Measurements from ENCODE around the gene CROCC2. TPM values are rescaled to one million over a fixed set of nuclear protein-coding genes. Genes with fewer than 3 reads are reported as not detected.

CROCC2 gene
- total RNA-seq, 1 experiment from 2014 or later: not detected

GRCh38 chr2:240929364-240930095 lies 23.4 kb downstream of the CROCC2 start:
- Histone ChIP-seq H3K36me3 (ENCODE audit: control insufficient read depth in 1 of 2, insufficient read depth in 2 of 2, low read length in 2 of 2) (no peaks in the 10 kb centered on the region), H3K9me3 (ENCODE audit: control insufficient read depth in 1 of 2, insufficient read depth in 1 of 2, low read depth in 1 of 2, low read length in 2 of 2) (no peaks in the 10 kb centered on the region), H3K27me3 (ENCODE audit: insufficient read depth, low read length) (no peaks in the 10 kb centered on the region), H3K79me2 (ENCODE audit: insufficient read depth, low read length) (no peaks in the 10 kb centered on the region), H4K20me1 (ENCODE audit: insufficient read depth) (no peaks in the 10 kb centered on the region), H3K9me2 (ENCODE audit: insufficient read depth) (no peaks in the 10 kb centered on the region), H3K4me2 (ENCODE audit: low read length) (no peak overlapping the region), H3K27ac (ENCODE audit: low read depth, low read length) (no peak overlapping the region), H3K4me3 (replicated peaks in 1 of 2; ENCODE audit: low read depth in 1 of 2, low read length in 2 of 2) (no peak overlapping the region), H2AFZ (ENCODE audit: low read depth, low read length, poor library complexity, severe bottlenecking) (no peak overlapping the region), H3K4me1 (ENCODE audit: control insufficient read depth in 1 of 2, insufficient read depth in 2 of 2, low read length in 2 of 2) (no peaks in the 10 kb centered on the region), H3K9ac (ENCODE audit: low read length) (no peak overlapping the region)
- ATAC-seq (no peak), DNase-seq (ENCODE audit: low read depth, low spot score) (no peak)
- no peak for TF ChIP-seq JUND (IDR thresholded peaks at IDR 0.05)
- no peak for TF ChIP-seq EGR1 (IDR thresholded peaks at IDR 0.05; ENCODE audit: low read depth)
- TF ChIP-seq ZFX (IDR thresholded peaks at IDR 0.05): no peak
- no peak for TF ChIP-seq REST (IDR thresholded peaks at IDR 0.05; ENCODE audit: low read depth)
- TF ChIP-seq SRF (IDR thresholded peaks at IDR 0.05; ENCODE audit: low read depth): no peak
- TF ChIP-seq CBX3 (IDR thresholded peaks at IDR 0.05; ENCODE audit: low read depth): no peak
- TF ChIP-seq SIN3A (IDR thresholded peaks at IDR 0.05; ENCODE audit: low read depth): no peak
- TF ChIP-seq CTCF (IDR thresholded peaks at IDR 0.05 in 2 of 3, conservative IDR thresholded peaks at IDR 0.05 in 1 of 3; ENCODE audit: borderline replicate concordance in 1 of 3, insufficient read depth in 1 of 3, low read depth in 2 of 3, low read length in 2 of 3): no peak
- no peak for TF ChIP-seq ZBTB33 (IDR thresholded peaks at IDR 0.05; ENCODE audit: extremely low read depth, insufficient replicate concordance, low read length)
- no peak for TF ChIP-seq CEBPB (IDR thresholded peaks at IDR 0.05; ENCODE audit: low read depth)
- TF ChIP-seq SP1 (IDR thresholded peaks at IDR 0.05; ENCODE audit: low read depth): no peak
- TF ChIP-seq, protein P1, sequence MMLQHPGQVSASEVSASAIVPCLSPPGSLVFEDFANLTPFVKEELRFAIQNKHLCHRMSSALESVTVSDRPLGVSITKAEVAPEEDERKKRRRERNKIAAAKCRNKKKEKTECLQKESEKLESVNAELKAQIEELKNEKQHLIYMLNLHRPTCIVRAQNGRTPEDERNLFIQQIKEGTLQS (IDR thresholded peaks at IDR 0.05): no peak
- TF ChIP-seq ZNF274 (IDR thresholded peaks at IDR 0.05; ENCODE audit: low read depth, low read length): no peak
- CTCF ChIA-PET: no interaction called here
- POLR2A ChIA-PET: no interaction called here
- RAD21 ChIA-PET (ENCODE audit: low non-redundant PET in 1 of 2, low total read pairs in 2 of 2, uncharacterized antibody in 2 of 2, unreplicated experiment in 2 of 2): no interaction called here
- BruUV-seq (replicated peaks): no TSS peak
- intact Hi-C loops (cut with micrococcal nuclease): no loop called here
